ENCODE results near the gene PDIA2. TPM values are rescaled to one million over a fixed set of nuclear protein-coding genes. Genes with fewer than 3 reads are reported as not detected.

Gene PDIA2
- total and polyA plus RNA-seq, 5 donors = 0.91 to 10.0 (median 2.1) TPM

DNA sequence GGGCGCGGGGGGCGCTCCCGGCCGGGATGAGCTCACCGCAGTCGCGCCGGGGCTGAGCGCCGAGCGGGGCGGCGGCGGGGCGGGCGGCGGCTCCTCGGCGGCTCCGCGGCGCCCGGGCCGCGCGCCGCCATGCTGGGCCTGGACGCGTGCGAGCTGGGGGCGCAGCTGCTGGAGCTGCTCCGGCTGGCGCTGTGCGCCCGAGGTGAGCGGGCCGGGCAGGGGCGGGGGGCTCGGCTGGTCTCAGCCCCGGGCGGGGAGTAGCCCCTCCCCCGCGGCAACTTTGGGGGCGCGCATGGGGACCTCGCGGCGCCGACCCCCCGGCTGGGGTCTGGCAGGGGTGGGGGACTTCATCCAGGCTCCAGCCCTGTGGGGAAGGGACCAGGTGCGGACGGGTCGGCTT lies 2.4 kb upstream of the PDIA2 start, which contains the start of gene ARHGDIG:
Gene ARHGDIG (plus strand): TSS at position 40 of the 400 bp plus-strand sequence. CDS start 90 bp downstream, at position 130.
- no peak for ATAC-seq
- H3K4me1 ChIP-seq (ENCODE audit: control insufficient read depth, insufficient read depth, low read length) = peaks cover 3% of the 10 kb centered on the region
- no peak within 1 kb of the TSS for H3K27ac ChIP-seq (ENCODE audit: low read length)
- H3K4me3 ChIP-seq (ENCODE audit: low read length) = peak within 1 kb of the TSS; percentile 57
- H3K9me3 ChIP-seq (ENCODE audit: control insufficient read depth, low read length) = no peaks in the 10 kb centered on the region
- intact Hi-C loops (cut with DNase I) = no loop called here
- no peak for DNase-seq
- no peaks in the 10 kb centered on the region for H3K27me3 ChIP-seq (ENCODE audit: control insufficient read depth, insufficient read depth)
- under 1% methylated on average over 53 of the region's 54 CpGs for WGBS

DNA sequence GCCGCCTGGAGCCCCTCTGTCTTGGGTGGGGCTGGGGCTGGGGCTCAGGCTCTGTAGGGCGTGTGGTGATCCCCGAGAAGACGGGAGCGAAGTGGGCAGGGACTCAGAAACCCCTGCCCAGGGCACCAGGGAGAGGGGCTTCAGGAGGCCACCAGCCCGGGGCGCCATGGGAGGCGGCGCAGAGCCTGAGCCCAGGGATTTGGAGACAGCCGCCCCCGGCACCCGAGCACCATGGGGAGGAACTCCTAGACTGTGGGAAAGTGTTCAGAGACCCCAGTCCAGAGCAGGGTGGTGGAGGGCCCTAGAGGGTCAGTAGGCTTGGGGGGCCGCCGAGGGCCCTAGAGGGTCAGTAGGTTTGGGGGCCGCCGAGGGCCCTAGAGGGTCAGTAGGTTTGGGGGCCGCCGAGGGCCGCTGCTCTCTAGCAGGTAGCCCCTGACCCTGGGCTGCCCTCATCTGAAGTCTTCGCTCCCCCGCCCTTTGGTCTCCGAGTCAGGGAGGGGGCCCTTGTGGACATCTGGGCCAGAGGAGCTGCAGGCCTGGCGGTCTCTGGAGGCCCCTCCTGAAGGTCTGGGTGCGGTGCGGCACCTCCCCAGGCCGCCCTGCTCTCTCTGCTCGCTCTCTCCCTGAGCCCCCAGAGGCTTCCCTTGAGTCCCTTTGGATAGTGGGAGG lies 1.8 kb upstream of the PDIA2 start:
- peaks cover 3% of the 10 kb centered on the region for H3K4me1 ChIP-seq (ENCODE audit: control insufficient read depth, insufficient read depth, low read length)
- no peaks in the 10 kb centered on the region for H3K9me3 ChIP-seq (ENCODE audit: control insufficient read depth, low read length)
- no peak overlapping the region for H3K27ac ChIP-seq (ENCODE audit: low read length)
- ATAC-seq (no peak), DNase-seq (no peak)
- WGBS = 46% methylated on average over 27 of the region's 27 CpGs
- intact Hi-C loops (cut with DNase I) = no loop called here
- no peaks in the 10 kb centered on the region for H3K27me3 ChIP-seq (ENCODE audit: control insufficient read depth, insufficient read depth)
- peak overlapping the region; percentile 57 for H3K4me3 ChIP-seq (ENCODE audit: low read length)

- ATAC-seq (no peak), DNase-seq (no peak)
- Histone ChIP-seq H3K27ac (ENCODE audit: low read length) (no peak overlapping the region), H3K4me1 (ENCODE audit: control insufficient read depth, insufficient read depth, low read length) (no peaks in the 10 kb centered on the region), H3K27me3 (ENCODE audit: control insufficient read depth, insufficient read depth) (no peaks in the 10 kb centered on the region), H3K4me3 (ENCODE audit: low read length) (no peak overlapping the region), H3K9me3 (ENCODE audit: control insufficient read depth, low read length) (no peaks in the 10 kb centered on the region)
- intact Hi-C loops (cut with DNase I) = no loop called here
- whole genome bisulfite sequencing = 54% methylated on average over 25 of the region's 25 CpGs
Measured at GRCh38 chr16:281660-282255, 1.2 kb upstream of the PDIA2 start.

- Histone ChIP-seq H3K27me3 (ENCODE audit: control insufficient read depth, insufficient read depth) (no peaks in the 10 kb centered on the region), H3K27ac (ENCODE audit: low read length) (no peak overlapping the region), H3K9me3 (ENCODE audit: control insufficient read depth, low read length) (no peaks in the 10 kb centered on the region), H3K4me1 (ENCODE audit: control insufficient read depth, insufficient read depth, low read length) (no peaks in the 10 kb centered on the region), H3K4me3 (ENCODE audit: low read length) (no peak overlapping the region)
- intact Hi-C loops (cut with DNase I) = no loop called here
- ATAC-seq (no peak), DNase-seq (no peak)
- WGBS = 85% methylated on average over 22 of the region's 22 CpGs
Measured at GRCh38 chr16:282491-282890, 473 bp upstream of the PDIA2 start.

- no peaks in the 10 kb centered on the region for H3K9me3 ChIP-seq (ENCODE audit: control insufficient read depth, low read length)
- no peak overlapping the region for H3K4me3 ChIP-seq (ENCODE audit: low read length)
- H3K27ac ChIP-seq (ENCODE audit: low read length) = no peak overlapping the region
- no peaks in the 10 kb centered on the region for H3K4me1 ChIP-seq (ENCODE audit: control insufficient read depth, insufficient read depth, low read length)
- intact Hi-C loops (cut with DNase I) = no loop called here
- ATAC-seq (no peak), DNase-seq (no peak)
- no peaks in the 10 kb centered on the region for H3K27me3 ChIP-seq (ENCODE audit: control insufficient read depth, insufficient read depth)
- WGBS = 93% methylated on average over 52 of the region's 52 CpGs
Measured at GRCh38 chr16:284204-285120, 1.5 kb downstream of the PDIA2 start.

DNA sequence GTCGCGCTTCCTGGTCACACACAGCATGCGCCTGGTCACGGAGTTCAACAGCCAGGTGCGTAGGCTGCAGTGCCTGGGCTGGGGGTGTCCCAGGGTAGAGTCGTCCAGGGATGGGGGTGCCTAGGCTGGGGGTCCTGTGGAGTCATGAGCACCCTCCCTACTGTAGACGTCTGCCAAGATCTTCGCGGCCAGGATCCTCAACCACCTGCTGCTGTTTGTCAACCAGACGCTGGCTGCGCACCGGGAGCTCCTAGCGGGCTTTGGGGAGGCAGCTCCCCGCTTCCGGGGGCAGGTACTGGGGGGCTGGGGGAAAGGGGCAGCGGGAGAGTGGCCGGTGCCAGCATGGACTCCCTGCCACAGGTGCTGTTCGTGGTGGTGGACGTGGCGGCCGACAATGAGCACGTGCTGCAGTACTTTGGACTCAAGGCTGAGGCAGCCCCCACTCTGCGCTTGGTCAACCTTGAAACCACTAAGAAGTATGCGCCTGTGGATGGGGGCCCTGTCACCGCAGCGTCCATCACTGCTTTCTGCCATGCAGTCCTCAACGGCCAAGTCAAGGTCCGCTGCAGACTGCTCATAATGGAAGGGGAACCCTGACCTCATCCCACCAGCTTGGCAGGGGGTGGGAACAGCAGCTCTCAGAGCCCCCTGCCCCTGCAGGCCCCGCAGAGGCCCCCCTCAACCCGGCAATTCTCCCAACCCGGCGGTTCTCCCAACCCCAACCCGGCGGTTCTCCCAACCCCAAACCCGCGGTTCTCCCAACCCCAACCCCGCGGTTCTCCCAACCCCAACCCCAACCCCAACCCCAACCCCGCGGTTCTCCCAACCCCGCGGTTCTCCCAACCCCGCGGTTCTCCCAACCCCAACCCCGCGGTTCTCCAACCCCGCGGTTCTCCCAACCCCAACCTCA lies 2.4 kb downstream of the PDIA2 start:
- Histone ChIP-seq H3K27ac (ENCODE audit: low read length) (no peak overlapping the region), H3K27me3 (ENCODE audit: control insufficient read depth, insufficient read depth) (no peaks in the 10 kb centered on the region), H3K4me3 (ENCODE audit: low read length) (no peak overlapping the region), H3K9me3 (ENCODE audit: control insufficient read depth, low read length) (no peaks in the 10 kb centered on the region), H3K4me1 (ENCODE audit: control insufficient read depth, insufficient read depth, low read length) (no peaks in the 10 kb centered on the region)
- WGBS = 96% methylated on average over 48 of the region's 48 CpGs
- DNase-seq = no peak
- intact Hi-C loops (cut with DNase I) = no loop called here
- no peak for ATAC-seq

DNA sequence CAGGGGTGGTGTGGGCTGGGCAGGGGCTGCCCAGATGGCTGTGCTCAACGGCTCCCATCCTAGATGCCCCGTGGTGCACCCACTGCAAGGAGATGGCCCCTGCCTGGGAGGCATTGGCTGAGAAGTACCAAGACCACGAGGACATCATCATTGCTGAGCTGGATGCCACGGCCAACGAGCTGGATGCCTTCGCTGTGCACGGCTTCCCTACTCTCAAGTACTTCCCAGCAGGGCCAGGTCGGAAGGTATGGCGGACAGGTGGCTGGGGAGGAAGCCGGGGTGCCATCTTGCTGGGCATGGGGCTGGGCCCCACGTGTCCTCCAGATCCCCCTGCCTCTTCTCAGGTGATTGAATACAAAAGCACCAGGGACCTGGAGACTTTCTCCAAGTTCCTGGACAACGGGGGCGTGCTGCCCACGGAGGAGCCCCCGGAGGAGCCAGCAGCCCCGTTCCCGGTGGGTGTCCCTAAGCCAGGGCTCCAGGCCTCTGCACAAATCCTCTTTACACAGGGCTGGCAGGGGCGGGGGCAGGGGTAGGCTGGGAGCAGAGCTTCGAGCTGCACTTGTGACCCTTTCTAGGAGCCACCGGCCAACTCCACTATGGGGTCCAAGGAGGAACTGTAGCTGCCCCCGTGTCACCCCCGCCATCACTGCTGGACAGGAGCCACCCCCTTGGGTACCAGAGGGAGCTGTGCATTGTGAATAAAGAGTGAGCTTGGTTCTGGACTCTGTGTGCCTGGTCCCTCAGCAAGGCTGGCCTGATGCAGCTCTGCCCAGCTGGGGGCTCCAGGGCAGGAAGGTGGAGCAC lies 3.7 kb downstream of the PDIA2 start:
- H3K27ac ChIP-seq (ENCODE audit: low read length) = no peak overlapping the region
- ATAC-seq (no peak), DNase-seq (no peak)
- intact Hi-C loops (cut with DNase I) = no loop called here
- H3K9me3 ChIP-seq (ENCODE audit: control insufficient read depth, low read length) = no peaks in the 10 kb centered on the region
- no peak overlapping the region for H3K4me3 ChIP-seq (ENCODE audit: low read length)
- WGBS = 91% methylated on average over 22 of the region's 22 CpGs
- no peaks in the 10 kb centered on the region for H3K27me3 ChIP-seq (ENCODE audit: control insufficient read depth, insufficient read depth)
- no peaks in the 10 kb centered on the region for H3K4me1 ChIP-seq (ENCODE audit: control insufficient read depth, insufficient read depth, low read length)

DNA sequence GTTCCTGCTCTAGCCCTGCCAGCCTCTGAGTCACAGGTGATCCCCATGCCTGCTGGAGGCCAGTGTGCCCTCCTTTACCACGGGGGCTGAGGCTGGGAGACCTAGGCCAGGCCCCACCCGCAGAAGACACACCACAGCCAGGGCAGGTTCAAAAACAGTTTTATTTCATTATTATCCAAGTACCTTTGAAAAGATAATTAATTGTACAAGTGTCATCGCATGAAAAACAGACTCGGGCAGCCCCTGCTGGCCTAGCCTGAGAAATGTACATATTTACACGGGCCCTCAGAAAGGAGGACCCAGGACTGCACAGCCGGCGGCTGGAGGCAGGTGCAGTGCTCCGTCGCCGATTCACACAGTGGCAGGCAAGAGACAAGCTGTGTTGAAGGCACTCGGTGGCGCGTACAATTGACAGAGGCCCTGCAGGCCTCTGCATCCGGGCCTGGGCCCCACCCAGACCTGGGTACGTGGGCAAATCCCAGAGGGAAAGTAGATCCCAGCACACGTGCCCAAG lies 4.4 kb downstream of the PDIA2 start:
- H3K4me3 ChIP-seq (ENCODE audit: low read length) = no peak overlapping the region
- 85% methylated on average over 16 of the region's 16 CpGs for WGBS
- H3K27ac ChIP-seq (ENCODE audit: low read length) = no peak overlapping the region
- no peaks in the 10 kb centered on the region for H3K9me3 ChIP-seq (ENCODE audit: control insufficient read depth, low read length)
- intact Hi-C loops (cut with DNase I) = no loop called here
- ATAC-seq (no peak), DNase-seq (no peak)
- no peaks in the 10 kb centered on the region for H3K4me1 ChIP-seq (ENCODE audit: control insufficient read depth, insufficient read depth, low read length)
- H3K27me3 ChIP-seq (ENCODE audit: control insufficient read depth, insufficient read depth) = no peaks in the 10 kb centered on the region

DNA sequence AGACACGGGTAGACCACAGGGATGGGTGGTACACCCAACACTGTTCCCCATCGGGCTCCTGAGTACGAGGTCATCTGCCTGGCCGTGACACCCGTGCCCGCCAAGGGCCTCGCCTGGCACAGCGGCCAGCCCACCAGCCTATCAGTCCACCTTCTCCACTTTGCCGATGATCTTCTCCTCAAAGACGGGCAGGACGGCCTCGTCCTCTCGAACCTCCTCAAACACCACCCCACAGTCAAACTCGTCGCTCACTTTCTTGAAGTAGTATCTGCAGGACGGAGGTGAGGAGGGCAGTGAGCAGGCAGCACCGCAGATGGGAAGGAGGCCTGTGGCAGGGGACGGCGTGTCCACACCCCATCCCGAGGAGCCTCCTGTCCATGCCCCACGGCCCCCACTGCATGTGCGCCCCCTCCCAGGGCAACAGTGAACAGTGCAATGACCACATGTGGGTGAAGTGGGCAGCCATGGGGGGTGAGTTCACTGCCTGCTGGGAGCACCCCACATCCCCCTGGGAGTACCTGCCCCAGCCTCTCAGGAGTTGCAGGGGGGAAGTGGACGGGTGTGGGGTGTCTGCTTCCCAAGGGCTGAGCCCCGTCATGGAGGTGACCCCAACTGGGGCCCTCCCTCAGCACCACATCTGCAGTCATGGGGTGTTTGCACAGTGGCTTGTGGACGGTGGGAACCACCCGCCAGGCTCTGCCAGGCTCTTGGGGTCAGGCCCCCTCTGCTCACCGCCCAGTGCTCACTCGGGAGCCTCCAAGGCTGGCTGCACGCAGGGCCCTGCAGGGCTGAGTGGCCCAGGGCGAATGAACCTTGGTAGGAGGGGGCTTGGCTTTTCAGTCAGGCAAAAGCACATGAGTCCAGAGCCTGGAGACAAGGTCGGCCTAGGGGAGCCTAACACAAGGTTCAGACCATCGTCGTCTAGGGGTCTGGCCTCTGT lies 5.3 kb downstream of the PDIA2 start:
- H3K9me3 ChIP-seq (ENCODE audit: control insufficient read depth, low read length) = no peaks in the 10 kb centered on the region
- H3K4me1 ChIP-seq (ENCODE audit: control insufficient read depth, insufficient read depth, low read length) = no peaks in the 10 kb centered on the region
- DNase-seq (no peak), ATAC-seq (no peak)
- no peaks in the 10 kb centered on the region for H3K27me3 ChIP-seq (ENCODE audit: control insufficient read depth, insufficient read depth)
- WGBS = 92% methylated on average over 33 of the region's 33 CpGs
- H3K27ac ChIP-seq (ENCODE audit: low read length) = no peak overlapping the region
- intact Hi-C loops (cut with DNase I) = no loop called here
- no peak overlapping the region for H3K4me3 ChIP-seq (ENCODE audit: low read length)
